Caco-2 (cell line): ENCODE results near the gene PDGFC. TPM values are rescaled to one million over a fixed set of nuclear protein-coding genes. Genes with fewer than 3 reads are reported as not detected.

ENCODE experiments used
- BruUV-seq: library from RNA; stranded (reverse); fragments of 400-500 nt; replicated peaks from 2 replicates; lab custom pipeline; 2021; lab: Mats Ljungman, UMichigan
- CTCF ChIA-PET: fragments of 300-600 bp; sonication (Branson Sonifier 250); formaldehyde crosslinking; loops from one replicate; lab custom pipeline; 2022; ENCODE audit warnings: antibody characterized with exemption; lab: Charles Lee
- POLR2A ChIA-PET: fragments of 300-600 bp; sonication (Branson Sonifier 250); formaldehyde crosslinking; loops from one replicate; lab custom pipeline; 2022; ENCODE audit warnings: antibody characterized with exemption; lab: Charles Lee
- DNase-seq, 2 experiments: peaks; one replicate each; pipeline versions ENCODE4 v3.0.0 to v3.0.0-alpha.2; 2020 to 2022
- H3K27me3 ChIP-seq: replicated peaks from 2 replicates; pipeline ENCODE4 v1.6.0; 2011; ENCODE audit warnings: low read length; ENCODE audit not compliant: control insufficient read depth, insufficient read depth
- H3K36me3 ChIP-seq: 2 replicates; pipeline ENCODE4 v1.5.1; 2011; ENCODE audit warnings: low read length; ENCODE audit not compliant: control insufficient read depth, insufficient read depth
- H3K4me1 ChIP-seq: fragments of 250-450 bp; sonication (Bioruptor Pico); 2 replicates; pipeline ENCODE4 v1.5.1; 2020; ENCODE audit warnings: mild to moderate bottlenecking
- H3K4me3 ChIP-seq: 2 replicates; pipeline ENCODE4 v1.5.1; 2011; ENCODE audit warnings: low read depth, mild to moderate bottlenecking, control low read depth, low read length
- H3K9me3 ChIP-seq: fragments of 250-450 bp; sonication (Bioruptor Pico); 2 replicates; pipeline ENCODE4 v1.5.1; 2020; ENCODE audit warnings: mild to moderate bottlenecking, moderate library complexity
- H3K27ac Mint-ChIP-seq: one replicate; pipeline ENCODE4 v1.8.0; 2022; ENCODE audit warnings: mixed read lengths; ENCODE audit not compliant: unreplicated experiment
- H3K27me3 Mint-ChIP-seq: one replicate; pipeline ENCODE4 v1.8.0; 2022; ENCODE audit warnings: mixed read lengths; ENCODE audit not compliant: insufficient read depth, unreplicated experiment
- H3K36me3 Mint-ChIP-seq: one replicate; pipeline ENCODE4 v1.8.0; 2022; ENCODE audit warnings: mild to moderate bottlenecking, mixed read lengths; ENCODE audit not compliant: insufficient read depth, unreplicated experiment
- H3K4me1 Mint-ChIP-seq: one replicate; pipeline ENCODE4 v1.8.0; 2022; ENCODE audit warnings: low read depth, mixed read lengths; ENCODE audit not compliant: unreplicated experiment
- H3K4me3 Mint-ChIP-seq: one replicate; pipeline ENCODE4 v1.8.0; 2022; ENCODE audit warnings: mild to moderate bottlenecking, moderate library complexity, mixed read lengths; ENCODE audit not compliant: unreplicated experiment
- H3K9me3 Mint-ChIP-seq: one replicate; pipeline ENCODE4 v1.8.0; 2022; ENCODE audit warnings: mixed read lengths; ENCODE audit not compliant: unreplicated experiment
- CTCF ChIP-seq, 2 experiments: fragments of 200-600 bp in 1 of 2; IDR thresholded peaks; 1 replicate in 1 of 2; 2 replicates in 1 of 2; pipeline versions ENCODE4 v1.5.1 to v1.8.0; 2011 to 2022; ENCODE audit warnings: antibody characterized with exemption in 1 of 2, control low read depth in 1 of 2, inconsistent platforms in 1 of 2, low read depth in 1 of 2, low read length in 1 of 2, mild to moderate bottlenecking in 1 of 2, moderate library complexity in 1 of 2; ENCODE audit not compliant: insufficient read depth in 1 of 2, severe bottlenecking in 1 of 2, unreplicated experiment in 1 of 2
- intact Hi-C: fragments of 100-400 bp; cut with micrococcal nuclease; formaldehyde crosslinking; loops from one replicate; pipeline ENCODE4 v1.10.0; 2022; ENCODE audit not compliant: unreplicated experiment
- total RNA-seq: library from RNA; stranded (reverse); gene quantifications from 2 replicates; pipeline ENCODE4 v1.2.3, GENCODE V29; 2022

Gene PDGFC
- total RNA-seq, 1 experiment from 2014 or later: 9.5 TPM

- Mint-ChIP-seq H3K36me3 (no peaks in the 10 kb centered on the region), H3K9me3 (no peaks in the 10 kb centered on the region), H3K27ac (no peak overlapping the region), H3K27me3 (no peaks in the 10 kb centered on the region), H3K4me1 (peaks cover 37% of the 10 kb centered on the region), H3K4me3 (peak overlapping the region; percentile 82)
- no peaks in the 10 kb centered on the region for H3K9me3 ChIP-seq
- no TSS peak for BruUV-seq
- H3K36me3 ChIP-seq: no peaks in the 10 kb centered on the region
- H3K27me3 ChIP-seq: no peaks in the 10 kb centered on the region
- no peak for DNase-seq
- intact Hi-C loops: loop anchor here (1.0 to 10.0 kb wide), 3 partner anchors 73 to 378 kb away; no protein-coding TSS in a partner anchor
- ChIA-PET POLR2A (no interaction called here), CTCF (no interaction called here)
- H3K4me3 ChIP-seq: peak overlapping the region; percentile 62
- TF ChIP-seq CTCF (IDR thresholded peaks at IDR 0.05; ENCODE audit: insufficient read depth in 1 of 2, low read depth in 1 of 2, low read length in 1 of 2, severe bottlenecking in 1 of 2, unreplicated experiment in 1 of 2): no peak
- peaks cover 29% of the 10 kb centered on the region for H3K4me1 ChIP-seq
Measured at GRCh38 chr4:156972379-156973015, 898 bp upstream of the PDGFC start.

GRCh38 chr4:156971165-156971675, 379 bp downstream of the PDGFC start:
- Mint-ChIP-seq H3K27ac (peak overlapping the region; percentile 68), H3K27me3 (no peaks in the 10 kb centered on the region), H3K4me3 (peak overlapping the region; percentile 82), H3K9me3 (no peaks in the 10 kb centered on the region), H3K4me1 (peaks cover 24% of the 10 kb centered on the region), H3K36me3 (no peaks in the 10 kb centered on the region)
- no peaks in the 10 kb centered on the region for H3K36me3 ChIP-seq
- no TSS peak for BruUV-seq
- H3K4me3 ChIP-seq: peak overlapping the region; percentile 62
- intact Hi-C loops: loop anchor here (2.0 to 10.0 kb wide), 2 partner anchors 376 to 802 kb away; no protein-coding TSS in a partner anchor
- H3K9me3 ChIP-seq: no peaks in the 10 kb centered on the region
- no peak for DNase-seq
- POLR2A ChIA-PET: no interaction called here
- no peaks in the 10 kb centered on the region for H3K27me3 ChIP-seq
- peaks cover 18% of the 10 kb centered on the region for H3K4me1 ChIP-seq
- CTCF ChIA-PET: interaction anchor here (1.9 kb wide), 1 partner anchor 496 kb away, joined by 6 read pairs; no protein-coding TSS in a partner anchor
- TF ChIP-seq CTCF (IDR thresholded peaks at IDR 0.05; ENCODE audit: insufficient read depth in 1 of 2, low read depth in 1 of 2, low read length in 1 of 2, severe bottlenecking in 1 of 2, unreplicated experiment in 1 of 2): no peak

GRCh38 chr4:156970501-156971164, 966 bp downstream of the PDGFC start:
- BruUV-seq: no TSS peak
- intact Hi-C loops: loop anchor here (2.0 to 10.0 kb wide), 2 partner anchors 376 to 802 kb away; no protein-coding TSS in a partner anchor
- H3K36me3 ChIP-seq: no peaks in the 10 kb centered on the region
- H3K4me1 Mint-ChIP-seq: peaks cover 18% of the 10 kb centered on the region
- H3K27me3 ChIP-seq: no peaks in the 10 kb centered on the region
- H3K4me3 Mint-ChIP-seq: peak overlapping the region; percentile 82
- H3K9me3 ChIP-seq: no peaks in the 10 kb centered on the region
- H3K27me3 Mint-ChIP-seq: no peaks in the 10 kb centered on the region
- DNase-seq: peak; percentile 57 to 72
- peak overlapping the region; percentile 68 for H3K27ac Mint-ChIP-seq
- POLR2A ChIA-PET: no interaction called here
- CTCF ChIA-PET: interaction anchor here (0.6 to 1.9 kb wide), 3 partner anchors 75 to 495 kb away, joined by 4 to 7 read pairs (median 6); no protein-coding TSS in a partner anchor
- no peaks in the 10 kb centered on the region for H3K9me3 Mint-ChIP-seq
- peak in 1 of 2 experiments; percentile 51 for TF ChIP-seq CTCF (IDR thresholded peaks at IDR 0.05; ENCODE audit: insufficient read depth in 1 of 2, low read depth in 1 of 2, low read length in 1 of 2, severe bottlenecking in 1 of 2, unreplicated experiment in 1 of 2)
- no peaks in the 10 kb centered on the region for H3K36me3 Mint-ChIP-seq
- H3K4me3 ChIP-seq: peak overlapping the region; percentile 62
- H3K4me1 ChIP-seq: peaks cover 13% of the 10 kb centered on the region
